Endothelial cell of umbilical vein (primary cell): ENCODE data around the gene YARS1. TPM values are rescaled to one million over a fixed set of nuclear protein-coding genes. Genes with fewer than 3 reads are reported as not detected.

Experiments
- BruUV-seq: library from RNA; stranded (reverse); fragments of 400-500 nt; replicated peaks from 2 replicates; lab custom pipeline; 2021; lab: Mats Ljungman, UMichigan
- CTCF ChIA-PET: fragments of 300-600, 350-600 bp; sonication (Branson Sonifier 250); formaldehyde crosslinking; loops from one replicate; lab custom pipeline; 2021; ENCODE audit warnings: antibody characterized with exemption, inconsistent platforms; lab: Charles Lee
- POLR2A ChIA-PET: fragments of 300-600, 350-600 bp; sonication (Branson Sonifier 250); formaldehyde crosslinking; loops from one replicate; lab custom pipeline; 2021; ENCODE audit warnings: antibody characterized with exemption, inconsistent platforms; lab: Charles Lee
- DNase-seq: peaks from one replicate; pipeline ENCODE4 v3.0.0-alpha.2; 2011; ENCODE audit warnings: low read depth, low spot score
- FAIRE-seq: peaks from 2 replicates; lab custom pipeline; 2011; peaks lifted over from hg19 to GRCh38; lab: Jason Lieb, UNC
- H2AFZ ChIP-seq: 2 replicates; pipeline ENCODE4 v1.6.0; 2012; ENCODE audit warnings: low read depth, low read length, control low read depth, inconsistent platforms
- H3K27ac ChIP-seq: 2 replicates; pipeline ENCODE4 v1.5.1; 2011; ENCODE audit warnings: low read depth, mild to moderate bottlenecking, control low read depth, low read length, moderate library complexity; ENCODE audit not compliant: insufficient read depth
- H3K27me3 ChIP-seq, 2 experiments: 2 replicates each; pipeline versions ENCODE4 v1.6.0 to v1.6.1; 2011; ENCODE audit warnings: low read length in 2 of 2, mixed read lengths in 1 of 2; ENCODE audit not compliant: control insufficient read depth in 2 of 2, insufficient read depth in 2 of 2
- H3K36me3 ChIP-seq, 2 experiments: 2 replicates in 1 of 2; 3 replicates in 1 of 2; pipeline ENCODE4 v1.5.1; 2011; ENCODE audit warnings: low read length in 2 of 2, mild to moderate bottlenecking in 1 of 2, moderate library complexity in 1 of 2; ENCODE audit not compliant: control insufficient read depth in 2 of 2, insufficient read depth in 2 of 2; ENCODE audit errors: extremely low read depth in 1 of 2
- H3K4me1 ChIP-seq: 3 replicates; pipeline ENCODE4 v1.5.1; 2011; ENCODE audit warnings: mild to moderate bottlenecking, low read length; ENCODE audit not compliant: control insufficient read depth, insufficient read depth; ENCODE audit errors: extremely low read depth
- H3K4me2 ChIP-seq: 2 replicates; pipeline ENCODE4 v1.6.1; 2011; ENCODE audit warnings: low read length, control low read depth, mixed read lengths; ENCODE audit not compliant: insufficient read depth
- H3K4me3 ChIP-seq, 3 experiments: fragments of 200-600 bp in 1 of 3; sonication (generic), shearing (Covaris generic) in 1 of 3; replicated peaks in 1 of 3; 2 replicates each; pipeline ENCODE4 v1.5.1; 2011 to 2016; ENCODE audit warnings: control low read depth in 3 of 3, low read length in 3 of 3, mild to moderate bottlenecking in 2 of 3, inconsistent platforms in 1 of 3, low read depth in 1 of 3, moderate library complexity in 1 of 3; ENCODE audit not compliant: insufficient read depth in 1 of 3
- H3K79me2 ChIP-seq: 2 replicates; pipeline ENCODE4 v1.6.0; 2012; ENCODE audit warnings: low read length, inconsistent platforms; ENCODE audit not compliant: control insufficient read depth, insufficient read depth
- H3K9ac ChIP-seq: replicated peaks from 2 replicates; pipeline ENCODE3; 2011; ENCODE audit warnings: low read length, control low read depth; ENCODE audit not compliant: insufficient read depth; ENCODE audit errors: extremely low read depth
- H3K9me1 ChIP-seq: replicated peaks from 3 replicates; pipeline ENCODE4 v1.6.0; 2011; ENCODE audit warnings: mild to moderate bottlenecking, low read length; ENCODE audit not compliant: control insufficient read depth, insufficient read depth; ENCODE audit errors: extremely low read depth
- H3K9me3 ChIP-seq: replicated peaks from 2 replicates; pipeline ENCODE4 v1.5.1; 2012; ENCODE audit warnings: low read length, inconsistent platforms; ENCODE audit not compliant: control insufficient read depth, insufficient read depth
- H4K20me1 ChIP-seq: replicated peaks from 2 replicates; pipeline ENCODE3; 2011; ENCODE audit warnings: mild to moderate bottlenecking, low read length; ENCODE audit not compliant: control insufficient read depth, insufficient read depth; ENCODE audit errors: extremely low read depth
- CTCF ChIP-seq, 2 donors: IDR thresholded peaks; 1 replicate in 1 of 2; 2 replicates in 1 of 2; pipeline ENCODE4 v1.5.1; 2011; ENCODE audit warnings: low read length in 2 of 2, mild to moderate bottlenecking in 2 of 2, moderate library complexity in 2 of 2, control low read depth in 1 of 2, inconsistent platforms in 1 of 2, low read depth in 1 of 2; ENCODE audit not compliant: insufficient read depth in 1 of 2; ENCODE audit errors: extremely low read depth in 1 of 2
- FOS ChIP-seq: IDR thresholded peaks from 2 replicates; pipeline ENCODE4 v1.6.1; 2011; ENCODE audit warnings: mild to moderate bottlenecking, low read length, moderate library complexity, borderline replicate concordance; ENCODE audit not compliant: insufficient read depth
- GATA2 ChIP-seq: IDR thresholded peaks from 2 replicates; pipeline ENCODE4 v1.7.0; 2011; ENCODE audit warnings: low read depth, mild to moderate bottlenecking, moderate library complexity, mixed read lengths, low read length; ENCODE audit not compliant: insufficient read length, insufficient read depth
- JUN ChIP-seq: IDR thresholded peaks from 2 replicates; pipeline ENCODE4 v1.6.1; 2011; ENCODE audit warnings: borderline replicate concordance, low read depth; ENCODE audit not compliant: insufficient read length, insufficient read depth
- MAX ChIP-seq: IDR thresholded peaks from 2 replicates; pipeline ENCODE4 v1.6.1; 2011; ENCODE audit not compliant: insufficient read depth, insufficient read length
- POLR2AphosphoS5 ChIP-seq: IDR thresholded peaks from 2 replicates; pipeline ENCODE4 v1.6.1; 2012; ENCODE audit warnings: low read depth, mild to moderate bottlenecking, control low read depth, low read length, moderate library complexity; ENCODE audit not compliant: insufficient read depth
- dilution Hi-C: fragments of 300-500 bp; cut with MboI; formaldehyde crosslinking; loops from one replicate; pipeline ENCODE4 v1.15.0; 2019; ENCODE audit warnings: low sequenced_read_pairs; ENCODE audit not compliant: extremely low pct_ligation_motif_present
- intact Hi-C: fragments of 100-400 bp; cut with micrococcal nuclease; formaldehyde crosslinking; loops from one replicate; pipeline ENCODE4 v1.10.0; 2022
- polyA plus RNA-seq, 4 experiments: library from polyadenylated mRNA; depleted of rRNA in 3 of 4; stranded (reverse) in 3 of 4; unstranded in 1 of 4; fragments of >200 nt; gene quantifications; 2 replicates each; pipeline versions ENCODE4 v1.2.1 to v1.2.3, GENCODE V29; 2011 to 2012; ENCODE audit warnings: missing spikeins in 1 of 4
- total RNA-seq: library from RNA; stranded (reverse); gene quantifications from 2 replicates; pipeline ENCODE4 v1.2.3, GENCODE V29; 2021

Gene YARS1
- total and polyA plus RNA-seq, 2 donors (not counting 3 experiments of a cell fraction or from before 2014, with no cell fraction given), result 38.2 to 144 TPM

DNA sequence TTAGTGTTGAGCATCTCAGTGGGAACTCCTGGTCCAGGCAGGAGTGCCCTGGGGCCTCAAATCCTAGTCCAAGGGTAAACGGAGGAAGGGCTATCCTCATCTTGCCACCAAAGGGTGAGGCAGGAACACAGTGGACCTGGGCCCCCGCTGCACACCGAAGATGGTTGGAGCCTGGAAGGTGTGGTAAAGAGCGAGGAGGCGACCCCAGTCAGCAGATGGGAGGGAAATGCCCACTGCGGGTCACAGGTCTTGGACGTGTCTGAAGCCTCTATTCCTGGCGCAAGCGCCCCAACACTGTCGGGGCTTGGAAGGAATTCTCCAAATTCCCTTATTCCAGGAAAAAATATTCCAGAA, 76.1 kb downstream of the YARS1 start:
- Histone ChIP-seq H3K36me3 (no peaks in the 10 kb centered on the region), H3K9me3 (no peaks in the 10 kb centered on the region), H3K4me2 (peak overlapping the region; percentile 32), H2AFZ (peak overlapping the region; percentile 84), H3K4me3 (peak overlapping the region; percentile 63 to 78 (median 64)), H3K27ac (no peak overlapping the region), H3K4me1 (peaks cover 16% of the 10 kb centered on the region), H3K9ac (peak overlapping the region; percentile 43), H3K79me2 (no peaks in the 10 kb centered on the region), H4K20me1 (no peaks in the 10 kb centered on the region), H3K27me3 (no peaks in the 10 kb centered on the region), H3K9me1 (no peaks in the 10 kb centered on the region)
- ChIA-PET POLR2A (no interaction called here), CTCF (interaction anchor here (1.5 kb wide), 1 partner anchor 28 kb away, joined by 9 read pairs; no protein-coding TSS in a partner anchor)
- dilution Hi-C loops (no loop called here), intact Hi-C loops (loop anchor here (1.0 kb wide), 1 partner anchor 29 kb away; no protein-coding TSS in a partner anchor)
- DNase-seq (no peak), FAIRE-seq (no peak)
- TF ChIP-seq POLR2AphosphoS5 (no peak), MAX (no peak), CTCF (IDR thresholded peaks at IDR 0.05; ENCODE audit: extremely low read depth in 1 of 2, insufficient read depth in 1 of 2, low read depth in 1 of 2, low read length in 2 of 2) (no peak), GATA2 (no peak), JUN (no peak), FOS (no peak)
- BruUV-seq, result no TSS peak
